OCI-LY1 (cell line): ENCODE measurements around the gene NINJ2.
"Not testable (repeated sequence)": the region's sequence is repeated elsewhere in the genome, so short reads cannot be mapped to it uniquely, and the experiment has no call there.

ENCODE experiments used
- H2AFZ ChIP-seq: fragments of 200-600 bp; sonication (generic), shearing (Covaris generic); 2 replicates; pipeline ENCODE4 v1.6.0; 2014; ENCODE audit warnings: antibody characterized with exemption, mild to moderate bottlenecking, low read length
- H3F3A ChIP-seq: fragments of 200-600 bp; sonication (generic), shearing (Covaris generic); 2 replicates; pipeline ENCODE4 v1.6.0; 2014; ENCODE audit warnings: mild to moderate bottlenecking, antibody characterized with exemption, low read length, moderate library complexity; ENCODE audit not compliant: insufficient read depth
- H3K27ac ChIP-seq: fragments of 200-600 bp; sonication (generic); 2 replicates; pipeline ENCODE4 v1.5.1; 2014; ENCODE audit warnings: low read length, mixed run types, mild to moderate bottlenecking, low read depth; ENCODE audit not compliant: poor library complexity, severe bottlenecking
- H3K27me3 ChIP-seq: fragments of 200-600 bp; sonication (generic); 2 replicates; pipeline ENCODE4 v1.6.0; 2014; ENCODE audit warnings: antibody characterized with exemption, mild to moderate bottlenecking, low read length, moderate library complexity; ENCODE audit not compliant: insufficient read depth
- H3K36me3 ChIP-seq: fragments of 200-600 bp; sonication (generic); 2 replicates; pipeline ENCODE4 v1.6.1; 2014; ENCODE audit warnings: mild to moderate bottlenecking, antibody characterized with exemption, low read length, moderate library complexity, mixed read lengths; ENCODE audit not compliant: insufficient read depth
- H3K4me1 ChIP-seq: fragments of 200-600 bp; sonication (generic); 2 replicates; pipeline ENCODE4 v1.5.1; 2014; ENCODE audit warnings: mild to moderate bottlenecking, low read length, moderate library complexity; ENCODE audit not compliant: insufficient read depth, severe bottlenecking
- H3K4me2 ChIP-seq: fragments of 200-600 bp; sonication (generic), shearing (Covaris generic); 2 replicates; pipeline ENCODE4 v1.6.1; 2014; ENCODE audit warnings: low read length
- H3K4me3 ChIP-seq: fragments of 200-600 bp; sonication (generic); 2 replicates; pipeline ENCODE4 v1.5.1; 2014; ENCODE audit warnings: low read length, low read depth, mild to moderate bottlenecking, mixed read lengths; ENCODE audit not compliant: poor library complexity, severe bottlenecking
- H3K79me2 ChIP-seq: fragments of 200-600 bp; shearing (Covaris generic); 2 replicates; pipeline ENCODE4 v1.6.1; 2016; ENCODE audit warnings: mixed run types, low read length, mixed read lengths; ENCODE audit not compliant: insufficient read depth
- H3K9ac ChIP-seq: fragments of 200-600 bp; sonication (generic), shearing (Covaris generic); 2 replicates; pipeline ENCODE4 v1.6.1; 2014; ENCODE audit warnings: mild to moderate bottlenecking, low read length, mixed read lengths
- H3K9me2 ChIP-seq: fragments of 200-600 bp; sonication (generic), shearing (Covaris generic); 2 replicates; pipeline ENCODE4 v1.6.1; 2014; ENCODE audit warnings: low read depth, mild to moderate bottlenecking, low read length, mixed read lengths
- H3K9me3 ChIP-seq: fragments of 200-600 bp; shearing (Covaris generic); 2 replicates; pipeline ENCODE4 v1.6.1; 2014; ENCODE audit warnings: low read length, mixed read lengths
- H4K20me1 ChIP-seq: fragments of 200-600 bp; sonication (generic), shearing (Covaris generic); 2 replicates; pipeline ENCODE4 v1.6.0; 2016; ENCODE audit warnings: mild to moderate bottlenecking, low read length; ENCODE audit not compliant: insufficient read depth
- CTCF ChIP-seq: fragments of 200-600 bp; sonication (generic), shearing (Covaris generic); IDR thresholded peaks from 2 replicates; pipeline ENCODE4 v1.5.1; 2017; ENCODE audit warnings: mild to moderate bottlenecking, antibody characterized with exemption, low read length, moderate library complexity, mixed read lengths
- EZH2 ChIP-seq: fragments of 200-600 bp; sonication (generic), shearing (Covaris generic); IDR thresholded peaks from 2 replicates; pipeline ENCODE4 v1.8.0; 2017; ENCODE audit warnings: borderline replicate concordance, mixed run types, mild to moderate bottlenecking, antibody characterized with exemption, low read length, moderate library complexity, mixed read lengths

The NINJ2 gene

GRCh38 chr12:578748-579419 lies 84.4 kb downstream of the NINJ2 start:
- Histone ChIP-seq H3K9me3 (no peaks in the 10 kb centered on the region), H3K4me3 (no peak overlapping the region), H3K4me2 (no peak overlapping the region), H3K9ac (no peak overlapping the region), H4K20me1 (no peaks in the 10 kb centered on the region), H3K9me2 (no peaks in the 10 kb centered on the region), H3K36me3 (peaks cover 6% of the 10 kb centered on the region; the same call in 1 of the 2 replicates), H2AFZ (no peak overlapping the region), H3K79me2 (no peaks in the 10 kb centered on the region), H3K27ac (no peak overlapping the region), H3F3A (0 out of 2 replicates have a peak, but pooled peaks cover 3% of the 10 kb centered on the region), H3K27me3 (no peaks in the 10 kb centered on the region), H3K4me1 (peaks cover 19% of the 10 kb centered on the region)
- no peak for TF ChIP-seq CTCF
- TF ChIP-seq EZH2: no peak

GRCh38 chr12:577994-578747 lies 85.1 kb downstream of the NINJ2 start:
- H3K27me3 ChIP-seq, H3F3A ChIP-seq, H3K27ac ChIP-seq, H3K36me3 ChIP-seq, H2AFZ ChIP-seq, H3K79me2 ChIP-seq, H3K9me2 ChIP-seq, H4K20me1 ChIP-seq, H3K4me3 ChIP-seq, H3K9me3 ChIP-seq, H3K4me2 ChIP-seq, H3K9ac ChIP-seq: not testable (repeated sequence)
- H3K4me1 ChIP-seq: peaks cover 19% of the 10 kb centered on the region

GRCh38 chr12:576615-577110 lies 86.6 kb downstream of the NINJ2 start:
- Histone ChIP-seq H4K20me1 (no peaks in the 10 kb centered on the region), H3K4me3 (peak overlapping the region; percentile 30), H3K27me3 (no peaks in the 10 kb centered on the region), H3F3A (no peaks in the 10 kb centered on the region), H2AFZ (peak overlapping the region; percentile 36; the same call in 1 of the 2 replicates), H3K36me3 (peaks cover 6% of the 10 kb centered on the region; the same call in 1 of the 2 replicates), H3K4me2 (peak overlapping the region; percentile 50), H3K9me3 (no peaks in the 10 kb centered on the region), H3K9ac (peak overlapping the region; percentile 46), H3K9me2 (no peaks in the 10 kb centered on the region), H3K27ac (peak overlapping the region; percentile 12), H3K4me1 (peaks cover 19% of the 10 kb centered on the region), H3K79me2 (no peaks in the 10 kb centered on the region)
- TF ChIP-seq CTCF: no peak
- no peak for TF ChIP-seq EZH2
